Neural cell (in vitro differentiated cells): Measurements from ENCODE around the gene DMC1. TPM values are rescaled to one million over a fixed set of nuclear protein-coding genes. Genes with fewer than 3 reads are reported as not detected.
"Not testable (repeated sequence)": the region's sequence is repeated elsewhere in the genome, so short reads cannot be mapped to it uniquely, and the experiment has no call there.

Experiments used
- H2AFZ ChIP-seq: fragments of 200-600, 300-800 bp; sonication (generic), shearing (Covaris generic); 2 replicates; pipeline ENCODE4 v1.6.0; 2014; ENCODE audit warnings: low read depth, mild to moderate bottlenecking, antibody characterized with exemption, low read length, moderate library complexity
- H3F3A ChIP-seq: fragments of 200-600 bp; shearing (Covaris generic); 2 replicates; pipeline ENCODE4 v1.6.1; 2016; ENCODE audit warnings: mild to moderate bottlenecking, moderate library complexity, mixed read lengths, antibody characterized with exemption, low read length; ENCODE audit not compliant: insufficient read depth, poor library complexity, severe bottlenecking
- H3K27ac ChIP-seq: fragments of 200-600, 300-800 bp; sonication (generic), shearing (Covaris generic); 2 replicates; pipeline ENCODE4 v1.5.1; 2014; ENCODE audit warnings: mild to moderate bottlenecking, low read length, moderate library complexity
- H3K27me3 ChIP-seq: fragments of 300-800, 200-600 bp; sonication (generic), shearing (Covaris generic); 2 replicates; pipeline ENCODE4 v1.6.0; 2014; ENCODE audit warnings: mild to moderate bottlenecking, low read depth, low read length, moderate library complexity; ENCODE audit not compliant: insufficient read depth
- H3K36me3 ChIP-seq: fragments of 300-800, 200-600 bp; sonication (generic), shearing (Covaris generic); 2 replicates; pipeline ENCODE4 v1.5.1; 2014; ENCODE audit warnings: mild to moderate bottlenecking, antibody characterized with exemption, low read length, moderate library complexity; ENCODE audit not compliant: insufficient read depth
- H3K4me2 ChIP-seq: fragments of 300-800, 200-600 bp; sonication (generic), shearing (Covaris generic); 2 replicates; pipeline ENCODE4 v1.6.0; 2014; ENCODE audit warnings: mild to moderate bottlenecking, low read length
- H3K4me3 ChIP-seq: fragments of 300-800, 200-600 bp; sonication (generic), shearing (Covaris generic); 2 replicates; pipeline ENCODE4 v1.5.1; 2014; ENCODE audit warnings: mild to moderate bottlenecking, low read length, moderate library complexity
- H3K79me2 ChIP-seq: fragments of 200-600 bp; shearing (Covaris generic); replicated peaks from 2 replicates; pipeline ENCODE4 v1.6.0; 2014; ENCODE audit warnings: mild to moderate bottlenecking, low read length, moderate library complexity; ENCODE audit not compliant: insufficient read depth
- H3K9ac ChIP-seq: fragments of 300-800, 200-600 bp; sonication (generic), shearing (Covaris generic); 2 replicates; pipeline ENCODE4 v1.6.1; 2016; ENCODE audit warnings: mild to moderate bottlenecking, low read length, mixed read lengths
- H3K9me2 ChIP-seq: fragments of 200-600 bp; shearing (Covaris generic); 2 replicates; pipeline ENCODE4 v1.6.1; 2016; ENCODE audit warnings: mild to moderate bottlenecking, low read length, mixed read lengths; ENCODE audit not compliant: insufficient read depth
- H3K9me3 ChIP-seq: fragments of 200-600, 300-800 bp; sonication (generic), shearing (Covaris generic); 2 replicates; pipeline ENCODE4 v1.6.1; 2016; ENCODE audit warnings: mild to moderate bottlenecking, mixed run types, low read length, moderate library complexity, mixed read lengths
- H4K20me1 ChIP-seq: fragments of 200-600 bp; shearing (Covaris generic); 2 replicates; pipeline ENCODE4 v1.6.1; 2016; ENCODE audit warnings: mild to moderate bottlenecking, mixed run types; ENCODE audit not compliant: insufficient read depth
- EP300 ChIP-seq: fragments of 450-650 bp; conservative IDR thresholded peaks from 2 replicates; pipeline ENCODE4 v1.6.1; 2014; ENCODE audit warnings: antibody characterized with exemption, mild to moderate bottlenecking, moderate library complexity; ENCODE audit not compliant: poor library complexity, severe bottlenecking
- EZH2 ChIP-seq: fragments of 200-600, 300-800 bp; shearing (Covaris generic), sonication (generic); IDR thresholded peaks from 2 replicates; pipeline ENCODE4 v1.6.1; 2014; ENCODE audit warnings: antibody characterized with exemption, low read length, borderline replicate concordance, mild to moderate bottlenecking; ENCODE audit not compliant: insufficient read depth, poor library complexity, severe bottlenecking
- MXI1 ChIP-seq: fragments of 450-650 bp; conservative IDR thresholded peaks from 2 replicates; pipeline ENCODE4 v1.6.1; 2014; ENCODE audit warnings: antibody characterized with exemption, mild to moderate bottlenecking; ENCODE audit not compliant: poor library complexity, severe bottlenecking
- POLR2AphosphoS5 ChIP-seq: IDR thresholded peaks from 2 replicates; pipeline ENCODE4 v1.6.1; 2012
- RAD21 ChIP-seq: fragments of 450-650 bp; conservative IDR thresholded peaks from 2 replicates; pipeline ENCODE4 v1.6.1; 2014; ENCODE audit warnings: antibody characterized with exemption, mild to moderate bottlenecking, moderate library complexity
- SMC3 ChIP-seq: fragments of 450-650 bp; conservative IDR thresholded peaks from 2 replicates; pipeline ENCODE4 v1.6.1; 2014; ENCODE audit warnings: antibody characterized with exemption, mild to moderate bottlenecking, moderate library complexity; ENCODE audit not compliant: poor library complexity
- TAF1 ChIP-seq: IDR thresholded peaks from 2 replicates; pipeline ENCODE4 v1.6.1; 2012; ENCODE audit warnings: low read depth
- polyA plus RNA-seq: library from polyadenylated mRNA; depleted of rRNA; stranded (reverse); fragments of >200 nt; gene quantifications from 2 replicates; pipeline ENCODE4 v1.2.3, GENCODE V29; 2014
- TF ChIP-seq, protein P1 (sequence below): IDR thresholded peaks from 2 replicates; pipeline ENCODE4 v1.6.1; 2012; ENCODE audit warnings: borderline replicate concordance
- TF ChIP-seq, protein P2 (sequence below): fragments of 450-650 bp; IDR thresholded peaks from 2 replicates; pipeline ENCODE4 v1.5.1; 2014; ENCODE audit warnings: antibody characterized with exemption, mild to moderate bottlenecking, moderate library complexity; ENCODE audit not compliant: poor library complexity, severe bottlenecking

Gene DMC1
- polyA plus RNA-seq, 1 donor from 2014 or later: not detected

DNA sequence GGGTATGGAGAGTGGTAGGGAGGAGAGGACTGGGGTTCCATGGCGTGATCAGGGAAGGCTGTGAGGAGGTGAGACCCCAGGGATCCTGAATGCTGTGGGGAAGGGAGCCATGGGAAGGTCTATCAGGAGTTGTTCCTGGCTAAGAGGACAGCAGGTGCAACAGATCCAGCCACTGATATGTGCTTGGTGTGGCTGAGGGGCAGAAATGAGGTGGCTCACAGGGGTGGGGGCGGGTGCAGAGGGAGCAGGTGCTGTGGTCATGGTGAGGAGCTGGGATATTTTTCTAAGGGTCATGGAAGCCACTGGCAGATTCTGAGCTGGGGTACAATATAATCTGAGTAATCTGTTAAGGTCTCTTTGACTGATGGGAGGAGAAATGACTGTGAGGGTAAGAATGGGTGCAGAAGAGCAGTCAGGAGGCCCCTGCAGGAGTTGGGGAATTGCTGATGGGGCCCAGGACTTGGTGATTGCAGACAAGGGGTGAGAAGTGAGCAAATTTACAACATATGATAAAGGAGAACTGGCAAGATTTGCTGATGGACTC is 31.3 kb upstream of the DMC1 start:
- H3K4me2 ChIP-seq: no peak overlapping the region
- no peaks in the 10 kb centered on the region for H3K27me3 ChIP-seq
- no peak overlapping the region for H3K27ac ChIP-seq
- H3K9me2 ChIP-seq: no peaks in the 10 kb centered on the region
- no peaks in the 10 kb centered on the region for H4K20me1 ChIP-seq
- H3K36me3 ChIP-seq: no peaks in the 10 kb centered on the region
- no peaks in the 10 kb centered on the region for H3K79me2 ChIP-seq
- H3K4me3 ChIP-seq: no peak overlapping the region
- H3K9ac ChIP-seq: no peak overlapping the region
- no peak overlapping the region for H2AFZ ChIP-seq
- TF ChIP-seq RAD21 (no peak), SMC3 (no peak), EZH2 (no peak), TAF1 (no peak), EP300 (no peak), POLR2AphosphoS5 (no peak), MXI1 (no peak)
- TF ChIP-seq, protein P1, sequence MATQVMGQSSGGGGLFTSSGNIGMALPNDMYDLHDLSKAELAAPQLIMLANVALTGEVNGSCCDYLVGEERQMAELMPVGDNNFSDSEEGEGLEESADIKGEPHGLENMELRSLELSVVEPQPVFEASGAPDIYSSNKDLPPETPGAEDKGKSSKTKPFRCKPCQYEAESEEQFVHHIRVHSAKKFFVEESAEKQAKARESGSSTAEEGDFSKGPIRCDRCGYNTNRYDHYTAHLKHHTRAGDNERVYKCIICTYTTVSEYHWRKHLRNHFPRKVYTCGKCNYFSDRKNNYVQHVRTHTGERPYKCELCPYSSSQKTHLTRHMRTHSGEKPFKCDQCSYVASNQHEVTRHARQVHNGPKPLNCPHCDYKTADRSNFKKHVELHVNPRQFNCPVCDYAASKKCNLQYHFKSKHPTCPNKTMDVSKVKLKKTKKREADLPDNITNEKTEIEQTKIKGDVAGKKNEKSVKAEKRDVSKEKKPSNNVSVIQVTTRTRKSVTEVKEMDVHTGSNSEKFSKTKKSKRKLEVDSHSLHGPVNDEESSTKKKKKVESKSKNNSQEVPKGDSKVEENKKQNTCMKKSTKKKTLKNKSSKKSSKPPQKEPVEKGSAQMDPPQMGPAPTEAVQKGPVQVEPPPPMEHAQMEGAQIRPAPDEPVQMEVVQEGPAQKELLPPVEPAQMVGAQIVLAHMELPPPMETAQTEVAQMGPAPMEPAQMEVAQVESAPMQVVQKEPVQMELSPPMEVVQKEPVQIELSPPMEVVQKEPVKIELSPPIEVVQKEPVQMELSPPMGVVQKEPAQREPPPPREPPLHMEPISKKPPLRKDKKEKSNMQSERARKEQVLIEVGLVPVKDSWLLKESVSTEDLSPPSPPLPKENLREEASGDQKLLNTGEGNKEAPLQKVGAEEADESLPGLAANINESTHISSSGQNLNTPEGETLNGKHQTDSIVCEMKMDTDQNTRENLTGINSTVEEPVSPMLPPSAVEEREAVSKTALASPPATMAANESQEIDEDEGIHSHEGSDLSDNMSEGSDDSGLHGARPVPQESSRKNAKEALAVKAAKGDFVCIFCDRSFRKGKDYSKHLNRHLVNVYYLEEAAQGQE: no peak
- TF ChIP-seq, protein P2, sequence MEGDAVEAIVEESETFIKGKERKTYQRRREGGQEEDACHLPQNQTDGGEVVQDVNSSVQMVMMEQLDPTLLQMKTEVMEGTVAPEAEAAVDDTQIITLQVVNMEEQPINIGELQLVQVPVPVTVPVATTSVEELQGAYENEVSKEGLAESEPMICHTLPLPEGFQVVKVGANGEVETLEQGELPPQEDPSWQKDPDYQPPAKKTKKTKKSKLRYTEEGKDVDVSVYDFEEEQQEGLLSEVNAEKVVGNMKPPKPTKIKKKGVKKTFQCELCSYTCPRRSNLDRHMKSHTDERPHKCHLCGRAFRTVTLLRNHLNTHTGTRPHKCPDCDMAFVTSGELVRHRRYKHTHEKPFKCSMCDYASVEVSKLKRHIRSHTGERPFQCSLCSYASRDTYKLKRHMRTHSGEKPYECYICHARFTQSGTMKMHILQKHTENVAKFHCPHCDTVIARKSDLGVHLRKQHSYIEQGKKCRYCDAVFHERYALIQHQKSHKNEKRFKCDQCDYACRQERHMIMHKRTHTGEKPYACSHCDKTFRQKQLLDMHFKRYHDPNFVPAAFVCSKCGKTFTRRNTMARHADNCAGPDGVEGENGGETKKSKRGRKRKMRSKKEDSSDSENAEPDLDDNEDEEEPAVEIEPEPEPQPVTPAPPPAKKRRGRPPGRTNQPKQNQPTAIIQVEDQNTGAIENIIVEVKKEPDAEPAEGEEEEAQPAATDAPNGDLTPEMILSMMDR: no peak
- no peaks in the 10 kb centered on the region for H3K9me3 ChIP-seq
- H3F3A ChIP-seq: no peaks in the 10 kb centered on the region

DNA sequence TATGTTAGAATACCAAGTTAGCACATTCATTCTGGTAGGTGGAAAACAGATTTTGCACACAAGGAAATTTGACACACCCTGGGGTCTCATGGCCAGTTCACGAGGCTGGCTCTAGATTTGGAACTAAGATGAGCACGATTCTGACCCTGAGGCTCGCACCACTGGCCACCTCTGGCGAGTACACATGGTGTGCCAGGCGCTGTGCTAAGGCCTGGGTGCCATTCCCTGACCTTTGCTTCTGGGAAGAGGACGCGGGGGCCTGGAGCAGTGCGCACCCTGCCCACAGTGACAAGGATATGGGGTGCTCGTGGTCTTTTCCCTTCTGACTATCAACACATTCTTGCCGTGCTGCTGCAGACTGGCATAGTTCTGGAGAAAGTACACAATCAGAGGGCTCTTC is 29.5 kb upstream of the DMC1 start:
- Histone ChIP-seq H3K27ac (no peak overlapping the region), H3K4me2 (no peak overlapping the region), H3K79me2 (no peaks in the 10 kb centered on the region), H3K27me3 (no peaks in the 10 kb centered on the region), H3K4me3 (no peak overlapping the region), H3K36me3 (no peaks in the 10 kb centered on the region), H2AFZ (no peak overlapping the region), H3K9me3 (no peaks in the 10 kb centered on the region), H4K20me1 (no peaks in the 10 kb centered on the region), H3F3A (no peaks in the 10 kb centered on the region), H3K9me2 (no peaks in the 10 kb centered on the region), H3K9ac (no peak overlapping the region)
- no peak for TF ChIP-seq TAF1
- no peak for TF ChIP-seq EP300
- TF ChIP-seq, protein P1: no peak
- TF ChIP-seq POLR2AphosphoS5: no peak
- TF ChIP-seq EZH2: no peak
- TF ChIP-seq SMC3: no peak
- TF ChIP-seq RAD21: no peak
- TF ChIP-seq, protein P2: no peak
- TF ChIP-seq MXI1: no peak

DNA sequence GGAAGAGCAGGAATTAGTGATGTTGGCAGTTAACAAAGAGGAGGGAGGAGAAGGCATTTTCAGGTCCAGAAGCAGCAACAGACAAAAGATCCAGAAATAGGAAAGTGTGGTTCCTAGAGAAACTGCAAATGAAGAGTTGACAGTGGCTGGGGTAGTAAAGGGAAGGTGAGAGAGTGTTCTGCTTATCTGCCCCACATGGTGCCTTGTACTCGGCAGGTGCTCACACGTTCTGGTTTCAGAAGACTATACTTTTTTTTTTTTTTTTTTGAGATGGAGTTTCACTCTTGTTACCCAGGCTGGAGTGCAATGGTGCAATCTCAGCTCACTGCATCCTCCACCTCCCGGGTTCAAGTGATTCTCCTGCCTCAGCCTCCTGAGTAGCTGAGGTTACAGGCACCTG is 12.9 kb upstream of the DMC1 start:
- not testable (repeated sequence) for H3K27ac ChIP-seq, H3K4me2 ChIP-seq, H3K79me2 ChIP-seq, H3K9me3 ChIP-seq, H4K20me1 ChIP-seq, H3K9me2 ChIP-seq, H2AFZ ChIP-seq, H3F3A ChIP-seq, H3K4me3 ChIP-seq, H3K9ac ChIP-seq, H3K27me3 ChIP-seq
- H3K36me3 ChIP-seq: peaks cover 15% of the 10 kb centered on the region
